RWPE1 (cell line): Measurements from ENCODE around the gene EVI2A.

Experiments used
- CTCF ChIA-PET: fragments of 350-600 bp; sonication (Branson Sonifier 250); formaldehyde crosslinking; extraction: SDS; loops from one replicate; lab custom pipeline; 2021; lab: Yijun Ruan, JAX
- POLR2A ChIA-PET: fragments of 400-600 bp; formaldehyde crosslinking; extraction: SDS; loops from one replicate; lab custom pipeline; 2020; ENCODE audit warnings: antibody characterized with exemption; ENCODE audit not compliant: low non-redundant PET; lab: Yijun Ruan, JAX
- DNase-seq: peaks from one replicate; pipeline ENCODE4 v3.0.0; 2012; ENCODE audit warnings: low spot score
- H3K27ac ChIP-seq: fragments of 450-650 bp; 2 replicates; pipeline ENCODE4 v1.5.1; 2017
- CTCF ChIP-seq: fragments of 450-650 bp; conservative IDR thresholded peaks from 2 replicates; pipeline ENCODE4 v1.5.1; 2017; ENCODE audit warnings: low read depth, mild to moderate bottlenecking

The EVI2A gene

GRCh38 chr17:31321481-31321880, at the start of gene EVI2A:
TSS of gene EVI2A (minus strand) at chr17:31321622. CDS start at chr17:31319013, 2,609 bp downstream.
- DNase-seq: no peak
- ChIA-PET CTCF (no interaction called here), POLR2A (no interaction called here)
- no peak within 1 kb of the TSS for H3K27ac ChIP-seq
- no peak for TF ChIP-seq CTCF

- no peak for TF ChIP-seq CTCF
- no peak for DNase-seq
- no peak overlapping the region for H3K27ac ChIP-seq
- POLR2A ChIA-PET: no interaction called here
- CTCF ChIA-PET: no interaction called here
Measured at GRCh38 chr17:31369266-31369665, 47.8 kb upstream of the EVI2A start.

GRCh38 chr17:31366088-31366487, 44.7 kb upstream of the EVI2A start:
- H3K27ac ChIP-seq: no peak overlapping the region
- no peak for TF ChIP-seq CTCF
- ChIA-PET POLR2A (no interaction called here), CTCF (interaction anchor here (0.6 to 1.1 kb wide), 2 partner anchors 351 to 533 kb away, joined by 3 read pairs; no protein-coding TSS in a partner anchor)
- DNase-seq: no peak

GRCh38 chr17:31364012-31364411, 42.6 kb upstream of the EVI2A start:
- no peak for TF ChIP-seq CTCF
- no peak for DNase-seq
- H3K27ac ChIP-seq: no peak overlapping the region
- CTCF ChIA-PET: interaction anchor here (0.6 kb wide), 2 partner anchors 162 to 417 kb away, joined by 3 read pairs; no protein-coding TSS in a partner anchor
- POLR2A ChIA-PET: no interaction called here

- no peak for TF ChIP-seq CTCF
- no peak for DNase-seq
- POLR2A ChIA-PET: no interaction called here
- CTCF ChIA-PET: no interaction called here
- no peak overlapping the region for H3K27ac ChIP-seq
Measured at GRCh38 chr17:31357839-31358394, 36.5 kb upstream of the EVI2A start.

GRCh38 chr17:31357091-31357490, 35.7 kb upstream of the EVI2A start:
- ChIA-PET POLR2A (no interaction called here), CTCF (no interaction called here)
- no peak for DNase-seq
- no peak for TF ChIP-seq CTCF
- no peak overlapping the region for H3K27ac ChIP-seq
